ENCODE results near the gene DENND1A.

DNA sequence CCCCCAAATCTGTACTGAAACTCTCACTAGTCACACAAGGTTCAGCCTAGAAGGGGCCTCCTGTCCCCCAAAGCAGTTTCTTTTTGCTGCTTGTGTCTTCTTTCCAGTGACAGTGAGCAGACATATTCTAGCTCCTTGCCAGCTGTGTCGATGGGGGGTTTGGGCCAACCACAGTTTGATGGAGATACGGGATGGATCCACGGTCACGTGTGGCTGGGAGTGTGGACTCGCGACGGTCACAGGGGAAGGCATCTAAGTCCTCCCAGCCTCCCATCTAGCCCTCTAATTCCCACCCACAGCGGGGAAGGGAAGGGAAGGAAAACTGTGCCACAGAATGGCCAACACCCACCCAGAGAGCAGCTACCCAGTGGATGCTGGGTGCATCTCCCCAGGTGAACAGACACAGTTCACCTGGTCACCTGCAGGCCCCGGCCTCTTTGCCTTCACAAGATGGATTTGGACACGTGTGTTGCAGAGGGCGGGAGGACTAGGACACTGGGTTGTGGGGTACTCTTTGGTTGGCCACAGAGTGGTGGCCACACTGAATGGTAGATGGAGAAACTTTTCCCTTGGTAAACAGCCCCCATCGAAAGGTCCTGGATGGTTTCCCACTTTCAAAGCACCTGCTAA is 519.5 kb downstream of the DENND1A start:
- TF ChIP-seq CTCF (IDR thresholded peaks at IDR 0.05) (no peak), POLR2AphosphoS5 (IDR thresholded peaks at IDR 0.05; ENCODE audit: low read depth, low read length) (no peak)
